PC-9 (cell line): ENCODE measurements around the gene ASCC3.

ENCODE experiments used
- EZH2 ChIP-seq: fragments of 200-600 bp; sonication (generic); IDR thresholded peaks from 2 replicates; pipeline ENCODE4 v1.8.0; 2017; ENCODE audit warnings: antibody characterized with exemption, low read depth
- TF ChIP-seq, protein P1 (sequence below): fragments of 200-600 bp; sonication (generic); conservative IDR thresholded peaks from 2 replicates; pipeline ENCODE4 v1.6.1; 2017; ENCODE audit warnings: mixed run types, antibody characterized with exemption, mild to moderate bottlenecking, moderate library complexity

GRCh38 chr6:100518588-100518987 lies 362.5 kb downstream of the ASCC3 start:
- TF ChIP-seq, protein P1, sequence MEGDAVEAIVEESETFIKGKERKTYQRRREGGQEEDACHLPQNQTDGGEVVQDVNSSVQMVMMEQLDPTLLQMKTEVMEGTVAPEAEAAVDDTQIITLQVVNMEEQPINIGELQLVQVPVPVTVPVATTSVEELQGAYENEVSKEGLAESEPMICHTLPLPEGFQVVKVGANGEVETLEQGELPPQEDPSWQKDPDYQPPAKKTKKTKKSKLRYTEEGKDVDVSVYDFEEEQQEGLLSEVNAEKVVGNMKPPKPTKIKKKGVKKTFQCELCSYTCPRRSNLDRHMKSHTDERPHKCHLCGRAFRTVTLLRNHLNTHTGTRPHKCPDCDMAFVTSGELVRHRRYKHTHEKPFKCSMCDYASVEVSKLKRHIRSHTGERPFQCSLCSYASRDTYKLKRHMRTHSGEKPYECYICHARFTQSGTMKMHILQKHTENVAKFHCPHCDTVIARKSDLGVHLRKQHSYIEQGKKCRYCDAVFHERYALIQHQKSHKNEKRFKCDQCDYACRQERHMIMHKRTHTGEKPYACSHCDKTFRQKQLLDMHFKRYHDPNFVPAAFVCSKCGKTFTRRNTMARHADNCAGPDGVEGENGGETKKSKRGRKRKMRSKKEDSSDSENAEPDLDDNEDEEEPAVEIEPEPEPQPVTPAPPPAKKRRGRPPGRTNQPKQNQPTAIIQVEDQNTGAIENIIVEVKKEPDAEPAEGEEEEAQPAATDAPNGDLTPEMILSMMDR = no peak
- TF ChIP-seq EZH2 = no peak
